Measurements from ENCODE around the gene TASP1.
A peak's percentile ranks its signal among the peaks of the same experiment; 100 is the strongest.

Gene TASP1

DNA sequence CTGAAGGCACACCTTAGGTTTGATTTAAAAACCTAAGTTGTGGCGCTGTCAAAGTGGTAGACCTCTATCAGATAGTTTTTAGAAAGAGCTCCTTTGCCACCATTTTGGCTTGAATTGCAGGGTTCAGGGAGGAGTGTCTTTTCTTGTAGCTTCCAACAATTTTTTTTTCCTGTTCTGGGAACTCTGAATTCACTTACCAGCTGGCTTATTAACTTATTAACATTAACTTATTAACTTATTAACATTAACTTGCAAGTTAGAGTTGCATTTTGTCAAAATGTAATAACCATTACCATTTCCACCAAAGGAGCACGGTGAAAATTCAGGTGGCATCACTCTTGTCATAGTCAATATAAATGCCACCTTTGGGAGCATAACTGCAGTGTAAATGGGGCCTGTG lies 235.7 kb downstream of the TASP1 start:
- H3K4me3 ChIP-seq (replicated peaks; ENCODE audit: low read depth, low read length): no peak overlapping the region
- TF ChIP-seq, protein P1, sequence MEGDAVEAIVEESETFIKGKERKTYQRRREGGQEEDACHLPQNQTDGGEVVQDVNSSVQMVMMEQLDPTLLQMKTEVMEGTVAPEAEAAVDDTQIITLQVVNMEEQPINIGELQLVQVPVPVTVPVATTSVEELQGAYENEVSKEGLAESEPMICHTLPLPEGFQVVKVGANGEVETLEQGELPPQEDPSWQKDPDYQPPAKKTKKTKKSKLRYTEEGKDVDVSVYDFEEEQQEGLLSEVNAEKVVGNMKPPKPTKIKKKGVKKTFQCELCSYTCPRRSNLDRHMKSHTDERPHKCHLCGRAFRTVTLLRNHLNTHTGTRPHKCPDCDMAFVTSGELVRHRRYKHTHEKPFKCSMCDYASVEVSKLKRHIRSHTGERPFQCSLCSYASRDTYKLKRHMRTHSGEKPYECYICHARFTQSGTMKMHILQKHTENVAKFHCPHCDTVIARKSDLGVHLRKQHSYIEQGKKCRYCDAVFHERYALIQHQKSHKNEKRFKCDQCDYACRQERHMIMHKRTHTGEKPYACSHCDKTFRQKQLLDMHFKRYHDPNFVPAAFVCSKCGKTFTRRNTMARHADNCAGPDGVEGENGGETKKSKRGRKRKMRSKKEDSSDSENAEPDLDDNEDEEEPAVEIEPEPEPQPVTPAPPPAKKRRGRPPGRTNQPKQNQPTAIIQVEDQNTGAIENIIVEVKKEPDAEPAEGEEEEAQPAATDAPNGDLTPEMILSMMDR (IDR thresholded peaks at IDR 0.05; ENCODE audit: low read depth, low read length, missing control alignments): no peak
- no peak for DNase-seq (ENCODE audit: extremely low read depth, low read depth)

DNA sequence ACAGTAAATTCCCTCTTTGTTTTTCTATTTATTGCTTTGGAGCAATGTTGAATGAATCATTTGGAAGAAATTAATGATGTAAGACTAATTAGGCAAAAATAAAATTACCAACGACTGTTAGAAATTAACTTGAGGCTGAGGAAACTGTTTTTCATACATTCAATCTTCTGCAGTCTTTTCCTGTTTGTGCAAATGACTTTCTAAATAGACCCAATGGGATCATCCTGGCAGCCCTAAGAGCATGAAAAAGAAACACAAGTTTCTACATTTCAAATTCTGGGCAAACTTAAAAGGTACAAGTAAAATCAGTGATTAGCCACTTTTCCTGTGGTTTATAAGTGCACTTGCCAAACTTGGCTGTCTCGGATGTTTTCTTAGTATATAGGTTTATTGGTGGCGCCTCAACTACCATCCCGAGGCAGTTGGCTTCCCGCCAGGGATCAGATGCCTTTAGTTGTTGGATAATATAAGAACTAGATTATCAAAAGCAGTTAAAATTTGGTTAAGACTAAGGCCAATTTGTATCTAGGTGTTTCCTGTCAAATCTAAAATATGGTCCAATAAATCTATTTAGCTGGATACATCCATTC lies 236.5 kb downstream of the TASP1 start:
- no peak for DNase-seq (ENCODE audit: extremely low read depth, low read depth)
- no peak overlapping the region for H3K4me3 ChIP-seq (replicated peaks; ENCODE audit: low read depth, low read length)
- TF ChIP-seq, protein P1 (IDR thresholded peaks at IDR 0.05; ENCODE audit: low read depth, low read length, missing control alignments): no peak

DNA sequence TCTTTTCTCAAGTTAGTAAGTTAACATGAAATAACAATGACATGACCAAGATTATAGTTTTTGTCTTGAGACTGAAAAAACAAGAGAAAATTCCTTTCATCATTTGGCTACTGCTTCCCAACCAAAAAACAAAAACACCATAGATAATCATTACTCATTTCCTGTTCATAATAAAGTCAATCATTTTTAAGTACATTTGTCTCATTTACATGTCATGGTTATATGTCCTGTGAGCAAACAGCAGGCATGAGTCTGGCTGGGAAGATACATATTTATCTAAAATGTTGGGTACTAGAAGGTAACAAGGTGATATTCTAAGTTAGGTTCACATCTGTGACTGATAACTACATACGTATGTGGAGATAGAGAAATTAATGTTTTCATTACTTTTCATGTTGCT lies 237.1 kb downstream of the TASP1 start:
- H3K4me3 ChIP-seq (replicated peaks; ENCODE audit: low read depth, low read length): no peak overlapping the region
- no peak for DNase-seq (ENCODE audit: extremely low read depth, low read depth)
- TF ChIP-seq, protein P1 (IDR thresholded peaks at IDR 0.05; ENCODE audit: low read depth, low read length, missing control alignments): no peak

DNA sequence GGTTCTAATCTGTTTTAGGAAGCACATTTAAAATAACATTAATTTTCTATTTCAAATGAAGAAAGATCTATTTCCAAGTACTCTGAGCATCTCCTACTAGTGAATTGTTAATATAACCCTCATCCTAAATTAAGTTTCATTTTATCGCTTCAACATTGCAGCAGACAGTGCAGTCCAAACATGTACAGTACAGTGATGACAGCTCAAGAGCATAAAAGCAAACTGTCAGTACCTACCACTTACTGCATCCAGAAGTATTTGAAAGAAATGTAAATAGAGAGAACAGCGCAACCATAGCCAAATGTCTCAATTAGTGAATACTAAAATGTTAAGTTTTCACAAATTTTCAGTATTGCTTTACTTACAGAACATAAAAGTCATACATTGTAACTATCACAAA lies 238.3 kb downstream of the TASP1 start:
- no peak overlapping the region for H3K4me3 ChIP-seq (replicated peaks; ENCODE audit: low read depth, low read length)
- TF ChIP-seq, protein P1 (IDR thresholded peaks at IDR 0.05; ENCODE audit: low read depth, low read length, missing control alignments): no peak
- DNase-seq (ENCODE audit: extremely low read depth, low read depth): no peak

DNA sequence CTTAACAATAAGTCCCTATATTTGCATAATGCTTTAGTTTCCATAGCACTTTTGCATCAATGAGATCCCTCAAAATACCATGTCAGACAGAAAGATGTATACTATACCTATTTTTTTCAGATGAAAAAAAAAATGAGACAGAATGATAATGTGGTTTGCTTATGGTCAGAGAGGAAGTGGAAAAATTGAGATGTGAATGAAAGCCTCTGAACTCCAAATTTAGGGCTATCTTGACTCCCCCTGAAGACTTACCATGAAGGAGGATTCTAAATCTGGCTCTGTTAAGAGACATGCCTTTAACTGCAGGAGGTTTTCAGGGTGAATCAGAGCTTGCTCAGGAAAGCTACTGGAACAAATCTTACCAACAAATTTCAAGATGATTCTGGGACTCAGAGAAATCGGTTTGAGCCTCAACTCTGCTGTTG lies 241.4 kb downstream of the TASP1 start:
- DNase-seq (ENCODE audit: extremely low read depth, low read depth): no peak
- TF ChIP-seq, protein P1 (IDR thresholded peaks at IDR 0.05; ENCODE audit: low read depth, low read length, missing control alignments): no peak
- no peak overlapping the region for H3K4me3 ChIP-seq (replicated peaks; ENCODE audit: low read depth, low read length)

DNA sequence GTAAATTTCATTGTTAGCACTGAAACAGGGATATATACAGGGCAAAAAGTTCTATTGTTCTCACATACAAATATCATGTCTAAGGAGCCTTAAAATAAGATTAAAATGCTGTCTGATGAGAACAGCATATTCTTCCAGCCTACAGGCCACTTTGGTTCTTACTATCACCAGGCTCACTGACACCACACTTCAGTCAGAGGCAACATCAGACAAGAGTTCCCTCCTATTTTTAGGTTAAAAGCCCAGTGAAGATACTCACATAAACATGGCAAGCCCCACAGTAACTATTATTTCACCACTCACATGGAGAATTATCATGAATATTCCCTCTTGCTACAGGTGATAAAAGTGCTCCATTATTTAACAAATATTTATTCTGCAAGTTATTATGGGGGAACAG lies 241.9 kb downstream of the TASP1 start:
- DNase-seq (ENCODE audit: extremely low read depth, low read depth): no peak
- no peak overlapping the region for H3K4me3 ChIP-seq (replicated peaks; ENCODE audit: low read depth, low read length)
- TF ChIP-seq, protein P1 (IDR thresholded peaks at IDR 0.05; ENCODE audit: low read depth, low read length, missing control alignments): no peak

DNA sequence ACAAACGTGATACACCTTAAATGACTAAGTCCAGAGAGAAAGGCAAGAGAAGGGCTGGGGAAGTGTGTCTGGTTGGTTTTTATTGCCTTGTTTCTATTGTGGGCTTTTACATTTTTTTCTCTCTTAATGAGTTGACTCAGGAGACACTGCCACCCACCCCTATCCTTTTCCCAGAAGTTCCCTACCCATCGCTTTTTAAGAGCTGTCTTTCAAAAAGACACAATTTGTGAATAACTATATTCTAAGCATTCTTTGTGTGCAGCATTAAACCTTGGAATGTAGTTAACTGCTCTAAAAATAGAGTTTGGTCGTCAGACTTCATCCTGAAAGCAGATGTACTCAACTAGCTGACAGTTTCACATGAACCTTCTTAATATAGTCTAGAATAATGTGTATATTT lies 242.7 kb downstream of the TASP1 start:
- no peak overlapping the region for H3K4me3 ChIP-seq (replicated peaks; ENCODE audit: low read depth, low read length)
- TF ChIP-seq, protein P1 (IDR thresholded peaks at IDR 0.05; ENCODE audit: low read depth, low read length, missing control alignments): no peak
- peak; percentile 11 for DNase-seq (ENCODE audit: extremely low read depth, low read depth)
